Hematopoietic multipotent progenitor cell treated with erythropoietin and hydrocortisone succinate and interleukin-3 and kit ligand, for 17 days (in vitro differentiated cells): ENCODE data around the gene UBE2L6.
"Not testable (repeated sequence)": the region's sequence is repeated elsewhere in the genome, so short reads cannot be mapped to it uniquely, and the experiment has no call there.

ENCODE experiments used
- DNase-seq: peaks from one replicate; pipeline ENCODE4 v3.0.0-alpha.2; 2015; ENCODE audit warnings: low spot score

UBE2L6 gene

DNA sequence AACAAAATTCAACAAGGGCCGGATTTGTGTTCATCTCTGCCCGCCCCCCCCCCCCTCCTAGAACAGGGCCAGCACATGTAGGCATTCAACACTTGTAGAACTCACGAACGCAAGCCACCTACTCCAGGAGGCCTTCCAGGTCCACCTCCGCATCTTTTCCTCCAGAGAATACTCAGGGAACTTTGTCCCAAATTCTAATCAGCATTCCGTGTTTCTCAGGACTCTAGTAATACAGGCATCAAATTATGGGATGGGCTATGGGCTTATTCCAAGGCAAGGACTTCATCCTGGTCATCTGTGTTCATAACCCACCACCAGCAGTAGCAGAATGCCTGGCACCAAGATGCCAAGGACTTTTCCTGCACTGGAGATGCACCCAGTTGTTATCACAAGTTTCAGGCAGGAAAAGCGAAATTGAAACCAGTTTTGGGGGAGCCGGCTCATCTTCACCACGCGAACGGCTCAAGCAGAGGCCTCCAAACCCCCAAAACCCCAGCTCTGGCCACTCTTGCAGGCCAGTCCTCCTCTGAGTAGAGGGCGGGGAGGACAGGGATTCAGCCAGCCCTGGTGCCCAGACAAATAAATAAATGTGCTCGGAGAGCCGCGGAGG is 462 bp downstream of the UBE2L6 start:
- DNase-seq, result peak; percentile 57

DNA sequence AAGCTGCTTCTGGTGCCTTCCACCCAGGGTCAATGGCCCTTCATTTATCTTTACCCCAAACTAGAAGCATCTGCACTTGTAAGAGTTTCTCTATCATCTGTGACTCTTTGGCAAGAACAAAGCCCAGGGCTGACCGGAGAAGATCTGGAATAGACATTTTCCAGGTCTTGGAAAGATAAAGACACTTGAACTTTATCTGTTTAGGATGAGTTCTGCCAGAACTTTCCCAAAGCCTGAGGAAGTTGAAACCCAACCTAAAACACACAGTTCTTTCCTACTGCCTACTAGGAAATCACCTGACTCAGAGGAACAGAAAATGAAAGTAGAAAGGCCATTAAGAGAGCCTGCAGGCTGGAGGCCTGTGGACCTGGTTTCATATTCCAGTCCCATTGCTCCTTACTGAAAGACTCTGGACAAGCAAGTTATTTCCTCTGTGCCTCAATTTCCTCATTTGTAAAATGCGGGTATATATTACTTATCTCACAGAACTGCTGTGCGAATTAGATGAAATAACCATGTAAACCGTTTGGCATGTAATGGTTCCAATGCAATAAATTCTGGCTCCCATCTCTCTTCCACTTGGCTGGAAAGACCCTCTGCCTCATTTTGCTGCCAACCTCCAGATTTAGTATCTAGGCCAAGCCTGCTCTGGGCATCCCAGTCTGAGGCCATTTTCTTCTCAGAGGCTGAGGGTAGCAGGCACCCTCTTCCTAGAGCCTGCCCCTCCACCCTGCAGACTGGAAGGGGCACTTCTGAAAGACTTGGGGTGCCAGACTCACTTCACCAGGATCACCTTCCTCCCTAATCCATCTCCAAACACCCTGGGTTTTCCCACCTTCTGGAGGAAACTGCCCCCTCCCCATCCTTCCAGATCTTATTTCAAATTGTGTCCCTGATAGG is 1.2 kb downstream of the UBE2L6 start:
- DNase-seq, result peak; percentile 70

DNA sequence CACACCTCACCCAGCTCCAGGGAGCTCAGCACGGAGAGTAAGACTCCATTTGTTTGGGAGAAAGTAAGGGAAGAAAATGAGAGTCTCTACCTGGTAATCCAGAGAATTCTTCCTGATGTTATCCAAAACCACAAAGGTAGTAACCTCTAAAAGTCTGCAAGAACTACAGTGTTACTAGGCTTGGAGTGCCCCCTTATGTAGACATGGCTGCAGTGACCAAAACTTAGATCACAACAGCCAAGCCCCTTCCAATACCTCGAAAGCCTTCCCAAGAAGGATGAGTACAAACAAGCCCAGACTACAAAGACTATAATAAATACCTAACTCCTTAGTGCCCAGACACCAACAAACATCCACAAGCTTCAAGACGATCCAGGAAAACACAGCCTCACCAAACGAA is 4.9 kb downstream of the UBE2L6 start:
- DNase-seq, result no peak

DNA sequence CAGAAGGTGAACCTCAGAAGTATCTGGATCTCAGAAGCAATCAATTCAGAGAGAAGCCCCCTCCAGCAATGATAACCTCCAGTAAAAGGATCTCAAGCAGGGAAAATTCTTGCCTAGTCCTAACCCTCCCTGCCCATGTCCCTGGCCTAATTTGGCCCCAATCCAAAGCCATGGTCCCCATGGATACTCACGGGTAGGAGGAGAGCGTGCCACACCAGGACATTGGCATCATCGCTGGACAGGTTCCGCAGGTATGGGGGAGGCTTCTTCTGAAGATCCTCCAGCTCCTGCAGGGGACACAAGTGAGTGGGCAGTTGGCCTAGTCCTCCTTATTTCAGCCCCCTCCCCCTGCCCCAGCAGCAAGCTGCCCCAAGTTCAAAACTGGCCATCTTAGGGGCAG is 7.3 kb downstream of the UBE2L6 start:
- no peak for DNase-seq

DNA sequence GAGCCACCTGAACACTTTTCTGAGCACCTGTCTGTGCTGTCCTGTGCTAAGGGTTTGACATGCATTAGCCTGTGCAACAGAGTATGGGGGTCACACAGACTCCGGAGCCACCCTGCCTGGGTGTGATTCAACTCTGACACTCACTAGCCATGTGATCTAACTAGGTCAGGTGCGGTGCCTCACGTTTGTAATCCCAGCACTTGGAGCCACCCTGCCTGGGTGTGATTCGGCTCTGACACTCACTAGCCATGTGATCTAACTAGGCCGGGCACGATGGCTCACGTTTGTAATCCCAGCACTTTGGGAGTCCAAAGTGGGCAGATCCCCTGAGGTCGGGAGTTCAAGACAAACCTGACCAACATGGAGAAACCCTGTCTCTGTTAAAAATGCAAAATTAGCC is 11.4 kb downstream of the UBE2L6 start:
- DNase-seq, result no peak

DNA sequence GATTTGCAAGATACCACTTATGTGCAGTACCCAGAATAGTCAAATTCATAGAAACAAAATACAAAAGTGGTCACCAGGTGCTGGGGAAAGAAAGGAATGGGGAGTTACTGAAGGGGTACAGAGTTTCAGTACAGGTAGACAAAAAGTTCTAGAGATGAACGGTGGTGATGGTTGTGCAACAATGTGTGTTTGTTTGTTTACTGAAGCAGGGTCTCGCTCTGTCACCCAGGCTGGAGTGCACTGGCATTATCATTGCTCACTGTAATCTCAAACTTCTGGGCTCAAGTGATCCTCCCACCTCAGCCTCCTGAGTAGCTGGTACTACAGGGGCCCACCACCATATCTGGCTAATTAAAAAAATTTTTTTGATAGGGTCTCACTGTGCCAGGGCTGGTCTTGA is 12.1 kb downstream of the UBE2L6 start:
- DNase-seq, result no peak

DNA sequence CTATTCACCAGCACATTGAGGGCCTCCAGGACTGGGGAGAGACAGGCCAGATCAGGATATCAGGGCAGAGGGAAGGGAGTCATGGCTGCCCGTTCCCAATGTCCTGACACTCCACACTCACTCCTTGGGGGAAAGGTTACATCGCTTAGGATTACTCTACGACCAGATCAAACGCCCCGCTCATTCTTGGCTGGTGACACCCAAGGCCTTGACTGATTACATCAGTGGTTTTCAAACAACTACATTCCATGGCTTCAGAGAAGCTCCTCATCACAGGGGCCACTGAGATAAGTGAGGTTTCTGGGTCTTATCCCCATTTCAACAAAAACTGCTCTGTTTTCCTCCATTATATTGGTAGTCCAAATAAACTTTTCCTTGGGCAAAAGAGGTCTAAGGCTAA is 15.0 kb downstream of the UBE2L6 start:
- DNase-seq, result no peak

DNA sequence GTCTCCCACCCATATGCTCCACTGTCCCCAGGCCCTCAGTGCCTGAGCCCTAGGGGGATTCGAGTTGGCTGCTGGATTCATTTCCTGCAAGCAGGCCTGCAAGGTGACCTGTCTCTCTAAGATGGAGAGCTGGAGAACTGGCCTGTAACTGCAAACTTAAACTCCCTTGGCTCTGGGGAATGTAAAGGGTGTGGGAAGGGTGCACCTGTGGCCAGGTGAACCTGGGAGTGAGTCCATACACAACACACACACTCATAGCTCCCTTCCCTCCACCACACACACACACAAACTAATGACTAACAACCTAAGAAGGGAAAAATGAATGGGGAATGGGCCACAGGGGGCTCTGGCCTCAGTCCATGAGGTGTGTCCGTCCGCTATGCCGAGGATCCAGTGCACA is 15.5 kb downstream of the UBE2L6 start:
- DNase-seq, result no peak

DNA sequence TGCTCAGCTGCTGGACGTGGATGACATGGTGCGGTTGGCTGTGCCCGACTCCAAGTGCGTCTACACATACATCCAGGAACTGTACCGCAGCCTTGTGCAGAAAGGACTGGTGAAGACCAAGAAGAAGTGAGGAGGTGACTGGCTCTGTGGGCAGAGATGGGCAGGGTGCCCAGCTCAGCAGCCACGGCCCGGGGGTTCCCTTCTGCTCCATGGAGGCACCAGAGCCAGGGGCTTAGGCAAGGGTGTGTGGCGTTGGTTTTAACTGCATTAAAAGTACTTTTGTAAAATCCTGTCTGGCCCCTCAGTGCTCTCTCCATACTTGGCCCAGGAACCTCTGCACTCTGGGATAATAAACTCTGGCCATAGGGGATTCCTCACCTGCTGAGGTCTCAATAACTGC is 17.5 kb downstream of the UBE2L6 start:
- DNase-seq, result no peak

DNA sequence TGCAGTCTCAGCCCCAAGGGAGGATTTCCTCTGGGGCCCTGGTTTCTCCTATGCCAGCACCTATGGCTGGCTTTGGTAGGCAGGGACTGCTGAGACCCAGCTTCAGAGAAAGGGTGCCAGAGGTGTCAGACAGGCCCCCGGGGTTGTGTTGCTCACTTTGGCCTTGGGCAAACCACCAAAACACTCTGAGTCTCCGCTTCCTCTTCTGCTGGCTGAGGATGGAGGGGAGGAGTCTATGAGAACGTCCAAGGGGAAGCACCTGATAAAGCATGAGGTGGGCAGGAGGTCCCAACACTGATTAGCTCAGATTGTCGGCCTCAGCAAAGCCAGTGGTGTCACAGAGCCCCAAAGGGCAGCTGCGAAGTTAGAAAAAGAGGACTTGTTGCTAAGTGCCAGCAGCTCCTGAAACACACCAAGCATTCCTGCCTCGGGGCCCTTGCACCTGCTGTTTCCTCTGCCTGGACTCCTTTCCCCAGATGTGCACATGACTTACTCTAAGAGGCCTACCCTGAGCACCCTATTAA is 19.6 kb downstream of the UBE2L6 start:
- no peak for DNase-seq

DNA sequence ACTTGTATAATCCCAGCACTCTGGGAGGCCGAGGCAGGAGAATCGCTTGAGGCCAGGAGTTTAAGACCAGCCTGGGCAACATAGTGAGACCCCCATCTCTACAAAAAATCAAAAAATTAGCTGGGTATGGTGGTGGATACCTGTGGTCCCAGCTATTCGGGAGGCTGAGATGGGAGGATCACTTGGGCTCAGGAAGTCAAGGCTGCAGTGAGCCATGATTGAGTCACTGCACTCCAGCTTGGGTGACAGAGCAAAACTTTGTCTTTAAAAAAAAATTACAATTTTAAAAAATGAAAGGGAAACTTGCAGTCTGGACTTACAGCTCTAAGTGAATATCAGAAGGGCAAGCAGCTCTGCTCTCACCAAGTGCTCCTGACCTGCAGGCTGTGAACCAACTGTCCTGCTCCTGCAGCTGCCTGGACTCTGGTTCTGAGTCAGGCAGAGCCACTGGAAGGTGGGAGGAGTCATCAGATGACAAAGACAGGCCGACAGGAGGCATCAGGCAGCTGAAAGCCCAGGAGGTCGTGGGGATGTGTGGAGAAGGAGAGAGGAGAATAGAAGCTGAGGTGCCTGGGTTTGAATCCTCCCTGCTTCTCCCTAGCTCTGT is 20.5 kb downstream of the UBE2L6 start:
- DNase-seq, result no peak

DNA sequence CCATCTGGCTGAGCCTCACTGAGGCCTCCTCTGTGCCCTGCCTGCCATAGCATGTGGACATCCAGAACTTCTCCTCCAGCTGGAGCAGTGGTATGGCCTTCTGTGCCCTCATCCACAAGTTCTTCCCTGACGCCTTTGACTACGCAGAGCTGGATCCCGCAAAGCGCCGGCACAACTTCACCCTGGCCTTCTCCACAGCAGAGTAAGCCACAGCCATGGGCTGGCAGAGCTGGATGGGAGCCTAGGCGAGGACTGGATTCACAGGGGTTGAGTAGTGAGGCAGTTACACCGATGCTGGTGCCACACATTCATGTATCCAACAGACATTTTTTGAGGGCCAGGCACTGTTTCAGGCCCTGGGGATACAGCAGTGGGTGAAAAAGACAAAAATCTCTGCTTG is 21.0 kb downstream of the UBE2L6 start:
- no peak for DNase-seq

DNA sequence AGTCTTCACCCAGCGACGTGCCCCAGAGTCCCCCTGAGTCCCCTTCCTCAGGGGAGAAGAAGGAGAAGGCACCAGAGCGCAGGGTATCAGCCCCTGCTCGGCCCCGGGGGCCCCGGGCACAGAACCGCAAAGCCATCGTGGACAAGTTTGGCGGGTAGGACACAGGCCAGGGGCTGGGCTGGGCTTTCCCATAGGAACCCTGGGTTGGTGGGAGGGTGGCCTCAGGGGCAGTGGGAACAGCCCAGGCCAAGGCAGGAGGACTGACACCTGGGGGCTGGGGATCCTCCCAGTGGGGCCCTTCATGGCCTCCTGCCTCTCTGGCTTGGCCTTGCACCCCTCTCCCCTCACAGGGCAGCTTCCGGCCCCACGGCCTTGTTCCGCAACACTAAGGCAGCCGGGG is 21.6 kb downstream of the UBE2L6 start:
- no peak for DNase-seq

DNA sequence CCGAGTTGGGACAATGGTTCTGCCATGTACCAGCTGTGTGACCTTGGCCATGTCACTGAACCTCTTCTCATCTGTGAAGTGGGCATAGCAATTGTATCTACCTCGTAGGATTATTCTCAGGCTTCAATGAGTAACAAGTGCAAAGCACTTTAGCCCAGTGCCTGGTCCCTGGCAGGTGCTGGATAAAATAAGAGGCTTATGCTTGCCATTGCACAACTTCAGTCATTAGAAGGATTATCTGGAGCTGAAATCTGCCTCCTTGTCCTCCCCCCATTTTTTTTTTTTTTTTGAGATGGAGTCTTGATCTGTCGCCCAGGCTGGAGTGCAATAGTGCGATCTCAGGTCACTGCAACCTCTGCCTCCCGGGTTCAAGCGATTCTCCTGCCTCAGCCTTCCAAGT is 22.9 kb downstream of the UBE2L6 start:
- DNase-seq, result no peak

DNA sequence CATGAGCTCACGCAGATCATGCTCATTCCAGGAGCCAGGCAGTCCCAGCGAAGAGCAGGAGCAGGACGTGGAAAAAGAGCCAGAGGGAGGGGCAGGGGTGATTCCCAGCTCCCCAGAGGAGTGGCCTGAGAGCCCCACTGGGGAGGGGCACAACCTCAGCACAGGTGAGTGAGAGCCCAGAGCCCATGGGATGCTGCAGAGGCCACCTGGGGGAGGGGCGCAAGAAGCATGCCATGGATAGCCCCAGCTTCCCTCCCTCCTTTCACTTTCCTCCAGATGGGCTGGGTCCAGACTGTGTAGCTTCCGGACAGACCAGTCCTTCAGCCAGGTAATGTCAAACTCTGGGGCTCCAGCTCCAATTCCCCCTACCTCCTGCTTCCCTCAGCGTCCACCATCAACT is 23.9 kb downstream of the UBE2L6 start:
- DNase-seq, result no peak

DNA sequence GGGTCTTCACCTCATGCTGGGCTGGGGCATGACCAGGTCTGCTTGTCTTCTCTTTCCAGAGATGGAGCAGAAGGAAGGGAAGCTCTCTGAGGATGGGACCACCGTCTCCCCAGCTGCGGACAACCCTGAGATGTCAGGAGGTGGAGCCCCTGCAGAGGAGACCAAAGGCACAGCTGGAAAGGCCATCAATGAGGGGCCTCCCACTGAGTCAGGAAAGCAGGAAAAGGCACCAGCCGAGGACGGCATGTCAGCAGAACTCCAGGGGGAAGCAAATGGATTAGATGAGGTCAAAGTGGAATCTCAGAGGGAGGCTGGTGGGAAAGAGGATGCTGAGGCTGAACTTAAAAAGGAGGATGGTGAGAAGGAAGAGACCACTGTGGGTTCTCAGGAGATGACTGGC is 24.9 kb downstream of the UBE2L6 start:
- no peak for DNase-seq

DNA sequence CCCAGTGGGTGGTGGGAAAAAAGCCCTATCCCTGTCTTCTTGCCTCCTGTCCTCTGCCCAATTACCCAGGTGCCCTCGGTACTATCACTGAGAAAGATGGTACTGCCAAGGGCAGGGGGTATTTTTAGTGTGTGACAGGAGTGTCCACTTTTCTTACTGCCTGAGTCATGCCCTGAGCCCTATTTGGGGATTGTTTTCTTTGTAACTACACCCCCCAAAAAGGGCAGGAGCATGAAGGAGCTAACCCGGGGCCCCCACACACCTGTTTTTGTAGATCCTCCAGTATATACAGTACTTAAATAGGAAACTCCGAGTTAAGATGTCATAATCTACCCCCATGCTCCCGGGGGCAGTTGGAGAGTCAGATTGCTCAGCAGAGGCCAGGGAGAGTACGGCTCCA is 26.3 kb downstream of the UBE2L6 start:
- DNase-seq, result no peak

DNA sequence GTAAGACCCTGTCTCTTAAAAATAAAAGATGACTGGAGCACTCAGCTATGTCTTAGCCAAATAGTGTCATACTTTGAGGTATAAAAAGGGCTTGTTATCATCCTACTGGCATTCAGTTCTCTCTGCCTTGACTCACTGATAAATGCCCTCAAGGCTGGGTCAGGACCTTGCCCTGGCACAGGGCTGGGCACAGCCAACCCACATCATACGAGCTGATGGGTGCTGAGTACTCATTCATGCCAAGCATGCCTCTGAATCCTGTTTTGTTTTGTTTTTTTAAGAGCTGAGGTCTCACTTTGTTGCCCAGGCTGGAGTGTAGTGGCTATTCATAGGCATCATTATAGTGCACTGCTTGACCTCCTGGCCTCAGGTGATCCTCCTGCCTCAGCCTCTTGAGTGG is 28.1 kb downstream of the UBE2L6 start:
- DNase-seq, result peak; percentile 35

DNA sequence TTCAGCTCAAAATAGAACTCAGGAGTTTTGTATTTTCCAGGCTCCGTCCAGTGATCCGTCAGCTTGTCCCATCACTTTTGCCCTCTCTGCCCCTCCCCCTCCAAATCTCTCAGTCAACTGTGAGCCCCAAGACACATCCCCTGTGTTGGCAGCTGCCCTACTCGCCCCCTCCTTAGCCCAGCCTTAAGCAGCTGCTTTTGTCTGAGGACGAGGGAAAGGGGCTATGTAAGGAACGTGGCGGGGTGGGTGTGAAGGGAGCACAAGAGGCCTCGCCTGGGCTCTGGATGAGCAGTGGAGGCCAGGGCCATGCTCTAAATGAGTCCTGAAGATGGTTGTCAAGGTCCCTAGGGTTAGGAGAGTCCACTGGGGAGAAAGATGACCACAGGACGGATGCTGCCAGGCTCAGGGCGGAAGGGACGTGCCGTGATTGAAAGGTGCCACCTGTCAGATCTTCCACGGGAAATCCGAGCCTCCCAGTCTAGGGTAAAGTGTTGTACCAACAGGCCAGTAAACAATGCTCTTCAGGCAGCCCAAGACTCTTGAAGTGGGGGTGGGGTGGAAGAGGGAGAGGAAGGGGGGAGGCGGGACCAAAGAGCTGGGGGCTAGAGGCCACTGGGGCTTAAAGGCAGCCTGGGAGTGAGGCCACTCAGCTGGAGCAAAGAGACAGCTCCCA is 30.4 kb downstream of the UBE2L6 start, which contains the start of gene SMTNL1:
Gene SMTNL1, plus strand, starts transcription at position 649 of the 673 bp plus-strand sequence. CDS start 5,048 bp downstream, outside the sequence.
- DNase-seq, result no peak

DNA sequence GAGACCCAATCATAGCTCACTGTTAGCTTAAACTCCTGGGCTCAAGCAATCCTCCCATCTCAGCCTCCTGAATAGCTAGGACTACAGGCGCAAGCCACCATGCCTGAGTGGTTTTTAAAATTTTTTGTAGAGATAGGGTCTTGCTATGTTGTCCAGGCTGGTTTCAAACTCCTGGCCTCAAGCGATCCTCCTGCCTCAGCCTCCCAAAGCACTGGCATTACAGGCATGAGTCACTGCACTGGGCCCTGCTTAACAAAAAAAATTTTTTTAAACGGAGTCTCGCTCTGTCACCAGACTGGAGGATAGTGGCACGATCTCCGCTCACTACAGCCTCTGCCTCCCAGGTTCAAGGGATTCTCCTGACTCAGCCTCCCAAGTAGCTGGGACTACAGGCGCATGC is 33.0 kb downstream of the UBE2L6 start:
- not testable (repeated sequence) for DNase-seq

DNA sequence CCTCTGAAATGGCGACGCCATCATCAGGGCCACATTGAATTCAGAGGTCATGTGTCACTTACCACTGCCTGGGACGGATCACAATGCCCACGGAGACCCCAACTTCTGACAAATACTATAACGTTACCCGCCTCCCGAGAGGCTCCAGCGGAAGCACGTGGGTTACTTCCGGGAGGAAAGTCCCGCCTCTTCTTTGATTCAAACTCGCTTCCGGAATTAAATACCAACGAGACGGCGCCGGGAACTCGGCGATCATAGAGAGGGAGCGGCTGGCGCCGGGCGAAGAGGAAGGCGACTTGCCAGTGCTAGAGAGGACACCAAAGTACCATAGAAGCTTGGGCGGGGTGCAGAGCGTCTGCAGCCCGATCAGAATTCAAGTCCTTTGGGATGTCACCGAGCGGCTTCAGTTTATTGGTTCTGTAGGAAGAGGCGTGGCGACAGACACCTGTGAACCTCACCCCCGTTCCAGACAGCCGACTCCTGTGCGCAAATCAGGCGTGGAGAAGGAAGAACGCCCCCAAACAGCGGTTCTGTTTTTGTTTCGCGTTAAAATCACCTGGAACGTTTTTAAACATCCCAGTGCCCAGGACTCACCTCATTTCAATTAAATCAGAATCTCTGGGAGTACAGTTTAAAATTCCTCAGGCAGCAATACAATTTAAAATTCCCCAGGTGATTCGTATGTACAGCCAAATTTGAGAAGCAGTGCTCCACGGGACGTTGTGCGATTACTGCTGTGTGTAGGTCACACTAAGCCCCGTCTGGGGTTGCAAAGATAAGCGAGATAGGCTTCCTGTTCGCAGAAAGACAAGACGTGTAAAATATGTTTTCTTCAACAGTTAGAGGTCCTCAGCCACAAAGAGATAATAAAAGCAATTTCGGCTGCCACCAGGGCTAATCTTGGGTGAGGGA is 36.6 kb downstream of the UBE2L6 start, which contains the start of gene TIMM10:
Gene TIMM10, minus strand, starts transcription at position 159 of the 912 bp plus-strand sequence. CDS start 565 bp downstream, outside the sequence.
- DNase-seq, result peak; percentile 94
